ENCODE measurements around the gene ENAH.
"Not testable (repeated sequence)": the region's sequence is repeated elsewhere in the genome, so short reads cannot be mapped to it uniquely, and the experiment has no call there.

The ENAH gene

DNA sequence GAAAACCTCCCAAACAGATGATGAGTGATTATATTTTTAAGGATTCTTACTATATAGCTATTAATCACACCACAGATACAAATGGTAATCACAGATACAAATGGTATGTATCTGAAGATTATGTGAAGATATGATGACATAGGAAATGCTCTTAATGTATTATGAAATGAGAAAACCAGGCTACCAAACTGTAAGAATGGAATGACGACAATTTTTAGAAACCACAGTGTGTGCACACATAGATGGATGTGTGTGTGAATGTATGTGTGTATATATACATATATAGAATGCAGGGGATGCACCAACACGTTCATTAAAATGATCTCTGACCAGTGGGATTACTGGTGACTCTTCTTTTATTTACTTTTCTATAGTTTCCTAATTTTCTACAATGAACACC, 21.5 kb upstream of the ENAH start:
- DNase-seq, result no peak

GRCh38 chr1:225670806-225671733, 18.1 kb upstream of the ENAH start:
- no peak for DNase-seq

DNA sequence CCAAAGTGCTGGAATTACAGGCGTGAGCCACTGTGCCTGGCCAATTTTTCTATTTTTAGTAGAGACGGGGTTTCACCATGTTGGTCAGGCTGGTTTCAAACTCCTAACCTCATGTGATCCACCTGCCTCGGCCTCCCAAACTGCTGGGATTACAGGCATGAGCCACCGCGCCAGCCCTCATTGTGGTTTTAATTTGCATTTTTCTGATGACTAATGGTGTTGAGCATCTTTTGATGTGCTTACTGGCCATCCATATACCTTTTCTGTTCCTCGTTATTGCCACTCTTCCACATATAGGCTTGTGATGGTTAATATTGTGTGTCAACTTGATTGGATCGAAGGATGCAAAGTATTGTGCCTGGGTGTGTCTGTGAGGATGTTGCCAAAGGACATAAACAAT, 17.4 kb upstream of the ENAH start:
- no peak for DNase-seq

- no peak for DNase-seq
These were observed 15.3 kb upstream of the ENAH start for GRCh38 chr1:225668222-225668621.

GRCh38 chr1:225667362-225667761, 14.4 kb upstream of the ENAH start:
- no peak for DNase-seq

DNA sequence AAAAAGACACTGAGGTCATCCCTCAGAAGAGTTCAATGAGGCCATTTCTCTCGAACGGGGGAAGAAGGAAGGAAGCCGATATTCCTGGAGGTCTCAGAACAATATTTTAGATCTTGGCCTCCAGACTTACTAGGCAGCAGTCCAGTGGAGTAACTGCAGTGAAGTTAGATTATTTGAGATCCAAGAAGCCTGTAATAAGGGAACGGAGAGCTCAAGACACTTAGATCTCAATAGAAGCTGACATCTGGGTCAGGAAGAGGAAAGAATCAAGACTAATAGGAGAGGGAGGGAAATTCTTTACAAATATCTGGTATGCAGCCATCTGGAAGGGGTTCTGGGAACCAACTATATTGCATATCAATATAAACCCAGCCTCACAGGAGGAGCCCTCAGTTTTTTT, 13.6 kb upstream of the ENAH start:
- no peak for DNase-seq

DNA sequence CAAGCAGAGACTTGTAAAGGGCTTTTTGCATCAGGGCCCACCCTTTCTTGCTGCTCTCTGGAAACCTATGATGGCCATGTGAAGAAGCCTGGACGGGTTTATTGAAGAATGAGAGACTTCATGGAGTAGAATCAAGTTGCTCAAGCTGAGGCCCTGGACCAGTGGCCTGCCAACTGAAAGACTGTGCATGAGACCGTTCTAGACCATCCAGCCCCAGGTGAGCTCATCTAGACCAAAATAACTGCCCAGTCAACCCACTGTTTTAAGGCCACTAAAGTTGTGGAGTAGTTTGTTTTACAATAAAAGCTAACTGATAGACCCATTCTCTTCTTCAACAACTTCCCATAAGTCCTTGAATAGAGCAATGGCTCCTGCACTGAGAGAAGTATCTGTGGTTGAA, 11.8 kb upstream of the ENAH start:
- no peak for DNase-seq

GRCh38 chr1:225662155-225662554, 9.2 kb upstream of the ENAH start:
- no peak for DNase-seq

DNA sequence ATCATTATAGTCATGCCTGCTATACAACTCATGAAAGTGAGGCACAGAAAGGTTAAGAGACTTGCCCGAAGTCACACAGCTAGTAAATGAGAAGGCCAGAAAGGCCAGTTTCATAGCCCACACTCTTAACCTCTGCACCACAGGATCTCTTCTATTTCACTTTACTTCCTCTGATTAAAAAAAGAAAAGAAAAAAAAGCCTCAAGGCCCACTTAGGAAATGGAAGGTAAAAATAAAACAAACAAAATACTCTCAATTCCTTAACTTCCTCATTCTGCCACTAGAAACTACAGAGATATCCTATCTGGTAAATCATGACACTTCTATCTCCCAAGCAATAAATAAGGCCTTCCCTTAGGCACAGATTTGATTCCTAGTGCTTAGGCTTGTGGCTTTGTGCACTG, 7.6 kb upstream of the ENAH start:
- DNase-seq, result no peak

- DNase-seq, result no peak
These were observed 5.1 kb upstream of the ENAH start for GRCh38 chr1:225658041-225658440.

- DNase-seq, result no peak
These were observed 4.6 kb upstream of the ENAH start for GRCh38 chr1:225657462-225657989.

DNA sequence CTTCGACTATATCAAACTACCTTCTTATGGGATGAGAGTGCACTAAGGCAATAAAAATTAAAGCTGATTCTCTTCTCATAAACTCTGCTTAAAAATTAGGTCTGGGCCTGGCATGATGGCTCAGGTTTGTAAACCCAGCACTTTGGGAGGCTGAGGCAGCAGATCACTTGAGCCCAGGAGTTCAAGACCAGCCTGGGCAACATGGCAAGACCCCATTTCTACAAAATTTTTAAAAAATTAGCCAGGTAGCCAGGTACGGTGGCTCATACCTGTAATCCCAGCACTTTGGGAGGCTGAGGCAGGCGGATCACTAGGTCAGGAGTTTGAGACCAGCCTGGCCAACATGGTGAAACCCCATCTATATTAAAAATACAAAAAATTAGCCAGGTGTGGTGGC, 3.3 kb upstream of the ENAH start:
- not testable (repeated sequence) for DNase-seq

GRCh38 chr1:225655509-225656258, 2.8 kb upstream of the ENAH start:
- DNase-seq, result peak; percentile 75

- DNase-seq, result no peak
These were observed 2.0 kb upstream of the ENAH start for GRCh38 chr1:225654688-225655508.

- DNase-seq, result no peak
These were observed 1.3 kb upstream of the ENAH start for GRCh38 chr1:225654277-225654597.

GRCh38 chr1:225653463-225654276, 747 bp upstream of the ENAH start:
- DNase-seq, result peak; percentile 84

GRCh38 chr1:225651872-225652728, 823 bp downstream of the ENAH start:
- peak; percentile 63 for DNase-seq

- no peak for DNase-seq
These were observed 1.5 kb downstream of the ENAH start for GRCh38 chr1:225651376-225651871.

GRCh38 chr1:225650179-225650578, 2.7 kb downstream of the ENAH start:
- DNase-seq, result no peak

DNA sequence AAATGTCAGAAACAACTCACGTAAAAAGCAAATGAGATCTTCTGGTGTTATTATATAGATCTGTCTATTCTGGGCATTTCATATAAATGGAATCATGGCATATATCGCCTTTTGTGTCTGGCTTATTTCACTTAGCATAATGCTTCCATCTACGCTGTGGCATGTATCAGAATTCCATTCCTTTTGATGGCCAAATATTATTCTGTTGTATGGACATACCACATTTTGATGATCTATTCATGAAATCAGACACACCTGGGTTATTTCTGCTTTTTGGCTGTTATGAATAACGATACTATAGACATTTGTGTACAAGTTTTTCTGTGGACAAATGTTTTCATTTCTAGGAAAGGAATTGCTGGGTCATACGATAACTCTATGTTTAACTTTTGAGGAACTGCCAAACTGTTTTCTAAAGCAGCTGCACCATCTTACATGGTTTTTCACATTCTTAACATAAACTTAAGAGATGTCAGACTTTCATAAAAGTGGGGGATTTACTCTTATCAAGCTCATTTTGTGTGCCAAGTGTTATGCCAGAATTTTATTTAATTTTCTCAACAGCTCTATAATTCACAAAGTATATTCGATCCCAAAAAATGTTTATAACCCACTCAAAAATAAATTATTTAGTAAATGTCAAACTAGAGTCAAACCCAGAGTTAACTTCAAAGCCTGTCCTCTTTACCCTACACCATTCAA, 7.6 kb downstream of the ENAH start:
- DNase-seq, result no peak
